Fibroblast of skin of right quadriceps (primary cell): ENCODE results near the gene FARP1.
"Not testable (repeated sequence)": the region's sequence is repeated elsewhere in the genome, so short reads cannot be mapped to it uniquely, and the experiment has no call there.

Experiments used
- DNase-seq: peaks from one replicate; pipeline ENCODE4 v3.0.0-alpha.2; 2013

FARP1 gene

DNA sequence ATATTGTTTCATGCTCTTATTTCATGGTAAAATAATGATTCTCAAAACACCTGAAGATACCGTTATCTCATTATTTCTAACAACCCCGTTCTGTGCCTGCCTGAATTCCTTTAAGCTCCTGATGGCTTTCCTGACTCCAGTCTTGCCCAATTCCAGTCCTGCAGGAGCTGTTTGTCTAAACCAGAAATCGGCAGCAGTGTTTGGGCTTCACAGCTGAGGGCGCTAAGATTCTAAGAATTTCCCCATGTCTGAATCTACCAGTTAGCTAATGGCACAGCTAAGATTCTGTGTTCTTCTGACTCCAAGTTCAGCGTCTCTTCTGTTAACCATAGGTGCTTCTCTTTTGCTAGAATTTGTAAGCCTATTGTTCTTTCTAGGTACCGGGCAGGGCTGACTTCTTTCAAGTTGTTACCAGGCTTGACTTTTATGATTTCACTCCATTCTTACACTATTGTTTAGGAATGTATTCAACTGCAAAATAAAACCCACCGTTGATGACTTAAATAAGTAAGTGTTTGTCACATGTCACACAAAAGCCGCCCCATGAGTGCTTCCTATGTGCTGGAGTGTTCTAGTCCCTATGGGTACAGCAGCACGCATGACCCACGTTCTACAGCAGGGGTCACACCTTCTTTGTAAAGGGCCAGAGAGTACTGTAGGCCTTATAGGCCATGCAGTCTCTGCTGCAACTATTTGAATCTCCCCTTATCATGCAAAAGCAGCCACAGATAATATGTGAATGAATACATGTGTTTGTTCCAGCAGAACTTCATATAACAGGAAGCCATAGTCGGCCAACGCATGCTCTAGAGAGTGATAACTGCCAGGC, 202.4 kb downstream of the FARP1 start:
- DNase-seq = no peak

DNA sequence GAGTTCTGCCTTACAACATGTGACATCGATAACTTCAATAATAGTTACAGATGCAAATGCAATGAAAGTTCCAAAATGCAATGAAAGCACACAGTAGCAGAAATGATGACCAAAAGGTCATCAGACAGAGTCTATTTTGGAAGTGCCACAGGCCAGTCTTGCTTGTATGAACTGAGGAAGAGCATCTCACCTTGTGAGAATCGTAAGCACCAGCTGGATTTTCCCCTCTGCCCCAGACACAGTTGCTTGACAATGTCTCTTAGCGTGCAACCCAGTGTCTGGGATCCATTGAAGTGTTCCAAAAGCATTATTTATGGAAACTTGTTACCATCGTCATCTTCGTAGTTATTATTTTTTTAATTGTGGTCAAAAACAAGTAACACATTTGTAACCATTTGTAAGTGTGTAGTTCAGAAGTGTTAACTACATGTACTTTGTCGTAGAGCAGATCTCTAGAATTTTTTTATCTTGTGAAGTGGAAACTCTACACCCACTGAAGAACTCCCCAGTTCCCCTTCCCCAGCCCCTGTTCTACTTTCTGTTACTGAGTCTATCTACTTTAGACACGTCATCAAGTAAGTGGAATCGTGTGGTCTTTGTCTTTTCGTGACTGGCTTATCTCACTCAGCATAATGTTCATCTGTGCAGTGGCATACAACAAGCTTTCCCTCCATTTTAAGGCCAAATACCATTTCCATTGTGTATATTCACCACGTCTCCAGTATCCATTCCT, 204.2 kb downstream of the FARP1 start:
- no peak for DNase-seq

DNA sequence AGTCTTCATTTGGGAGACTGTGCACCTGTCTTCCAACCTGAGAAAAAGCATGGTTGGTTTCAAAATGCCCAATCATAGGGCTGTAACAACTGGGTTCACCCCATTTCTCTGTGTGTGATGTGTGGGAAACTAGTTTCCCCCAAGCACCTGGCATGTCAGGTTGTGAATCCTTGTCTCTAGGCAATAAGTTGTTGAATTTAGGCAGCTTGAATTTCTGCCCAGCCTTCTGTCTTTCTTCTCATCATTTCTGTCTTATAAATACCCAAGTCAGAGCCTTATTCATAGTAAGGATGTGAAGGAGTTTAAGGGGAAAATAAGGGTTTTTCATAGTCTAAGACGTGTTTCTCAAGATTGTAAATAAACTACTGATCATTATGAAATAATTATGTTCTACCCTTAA, 204.9 kb downstream of the FARP1 start:
- no peak for DNase-seq

DNA sequence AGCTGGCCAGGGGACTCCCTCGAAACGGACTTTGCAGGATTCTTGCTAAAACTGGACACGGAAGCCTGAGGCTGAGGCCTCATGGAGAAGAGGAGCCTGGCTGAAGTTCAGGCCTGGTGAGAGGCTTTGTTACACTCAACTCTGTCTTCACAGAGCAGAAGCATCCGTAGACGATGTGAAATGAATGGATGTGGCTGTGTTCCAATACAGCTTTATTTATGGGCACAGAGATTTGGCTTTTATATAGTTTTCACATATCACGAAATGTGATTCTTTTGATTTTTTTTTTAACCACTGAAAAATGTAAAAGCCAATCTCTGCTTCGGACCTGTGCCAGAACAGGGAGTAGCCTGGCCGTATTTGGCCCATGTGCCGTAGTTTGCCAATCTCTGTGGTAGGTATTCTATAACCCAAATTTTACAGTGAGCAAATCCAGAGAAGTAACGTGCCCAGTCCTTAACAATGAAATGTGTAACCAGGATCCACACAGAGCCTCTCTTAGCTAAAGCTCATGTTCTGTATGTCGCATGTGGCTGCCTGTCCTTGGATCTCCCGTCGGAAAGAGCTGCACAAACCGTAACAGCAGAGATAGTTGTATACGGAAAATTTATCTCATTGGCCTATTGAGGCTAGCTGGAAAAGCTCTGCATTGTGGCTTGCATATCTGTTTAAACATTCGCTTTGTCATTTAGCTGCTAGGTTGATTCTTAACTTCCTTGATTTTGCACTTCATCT, 205.7 kb downstream of the FARP1 start:
- DNase-seq = no peak

DNA sequence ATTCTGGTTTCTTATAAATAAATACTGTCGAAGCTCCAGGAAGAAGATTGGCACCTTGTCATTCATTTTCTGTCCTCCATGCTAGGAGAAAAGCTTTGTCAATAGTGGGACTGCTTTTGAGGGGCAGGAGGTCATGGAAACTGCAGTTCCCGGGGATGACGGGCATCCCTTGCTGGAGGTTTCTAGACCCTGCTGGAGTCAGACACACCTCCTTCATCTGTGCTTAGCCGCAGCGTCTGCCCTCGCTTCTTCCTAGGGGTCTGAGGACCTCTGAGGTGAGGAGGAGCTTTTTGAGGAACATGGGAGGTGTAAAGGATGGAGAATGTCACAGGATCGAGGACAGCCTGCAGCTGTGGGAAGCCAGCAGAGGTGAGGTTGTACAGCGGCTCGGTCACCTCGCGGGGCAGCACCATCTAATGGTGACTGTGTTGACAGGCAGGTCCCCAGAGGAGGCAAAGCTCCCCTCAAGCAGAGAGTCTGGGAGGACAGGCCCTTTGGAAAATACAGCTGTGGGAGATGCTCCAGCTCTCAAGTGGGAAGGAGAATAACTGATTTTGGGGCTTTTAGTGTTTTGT, 206.9 kb downstream of the FARP1 start:
- no peak for DNase-seq

DNA sequence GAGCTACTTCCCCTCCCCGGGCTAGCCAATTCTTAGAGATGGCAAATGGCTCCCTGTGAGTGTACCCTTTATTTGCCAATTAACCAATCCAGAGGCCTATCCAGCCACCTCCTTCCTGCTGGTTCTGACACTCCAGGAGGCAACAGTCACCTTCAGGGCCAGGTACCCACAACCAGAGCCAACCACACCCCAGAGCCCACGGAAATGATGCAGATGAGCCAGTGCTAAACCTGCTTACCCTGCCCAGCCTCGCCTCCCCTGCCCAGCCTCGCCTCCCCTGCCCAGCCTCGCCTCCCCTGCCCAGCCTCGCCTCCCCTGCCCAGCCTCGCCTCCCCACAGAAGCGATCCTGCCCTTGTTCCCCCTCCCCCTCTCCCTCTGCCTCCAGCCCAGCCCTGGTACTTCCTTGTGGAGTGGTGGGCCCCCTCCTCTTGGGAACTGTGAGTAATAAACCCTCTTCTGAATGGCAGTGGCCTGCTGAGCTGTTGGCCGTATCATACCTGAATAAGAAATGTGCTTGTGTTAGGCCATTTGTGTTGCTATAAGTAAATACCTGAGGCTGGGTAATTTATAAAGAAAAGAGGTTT, 207.9 kb downstream of the FARP1 start:
- DNase-seq = no peak

DNA sequence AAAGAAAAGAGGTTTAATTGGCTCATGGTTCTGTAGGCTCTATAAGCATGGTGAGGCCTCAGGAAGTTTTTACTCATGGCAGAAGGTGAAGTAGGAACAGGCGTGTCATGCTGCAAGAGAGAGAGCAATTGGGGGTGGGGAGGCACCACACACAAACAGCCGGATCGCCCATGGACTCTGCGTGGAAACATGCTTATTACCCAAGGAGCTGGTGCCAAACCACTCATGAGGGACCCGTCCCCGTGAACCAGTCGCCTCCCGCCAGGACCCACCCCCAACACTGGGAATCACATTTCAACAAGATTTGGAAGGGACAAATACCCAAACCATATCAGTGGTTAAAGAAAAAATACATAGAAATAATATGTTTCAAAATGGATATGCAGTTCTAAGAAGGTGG, 208.7 kb downstream of the FARP1 start:
- no peak for DNase-seq

DNA sequence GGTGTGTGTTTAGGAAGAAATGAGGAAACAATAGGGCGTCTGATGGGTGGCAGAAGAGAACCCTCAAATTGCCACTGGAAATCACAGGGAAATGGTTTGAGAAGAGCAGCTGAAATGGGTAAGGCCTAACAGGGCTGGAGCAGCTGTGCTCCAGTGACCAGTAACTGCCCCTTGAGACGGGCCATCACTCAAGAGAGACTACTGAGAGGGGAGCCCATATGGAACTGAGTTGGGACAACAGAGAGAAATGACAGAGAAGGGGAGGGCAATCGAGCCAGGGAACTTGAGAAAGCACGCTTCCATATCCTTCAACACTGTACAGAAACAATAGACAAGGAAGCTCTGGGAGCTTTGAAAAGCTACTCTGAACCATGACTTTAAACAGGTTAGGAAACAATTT, 209.3 kb downstream of the FARP1 start:
- DNase-seq = no peak

DNA sequence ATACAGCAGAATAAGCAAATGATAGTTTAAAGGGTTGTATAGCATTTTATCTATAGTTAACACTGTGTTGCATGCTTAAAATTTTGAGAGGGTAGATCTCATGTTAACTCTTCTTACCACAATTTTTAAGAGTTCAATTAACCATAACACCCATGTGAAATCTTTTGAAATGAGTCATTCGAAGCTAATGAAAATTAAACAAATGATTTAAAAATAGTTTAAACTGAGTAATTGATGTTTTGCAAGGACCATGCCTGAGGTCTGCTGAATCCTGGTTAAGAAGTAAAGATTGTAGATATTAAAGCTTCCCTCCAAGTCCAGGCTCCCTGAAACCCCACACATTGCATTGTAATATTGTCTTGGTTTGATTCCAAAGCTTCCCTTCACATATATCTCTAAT, 210.9 kb downstream of the FARP1 start:
- peak; percentile 78 for DNase-seq

DNA sequence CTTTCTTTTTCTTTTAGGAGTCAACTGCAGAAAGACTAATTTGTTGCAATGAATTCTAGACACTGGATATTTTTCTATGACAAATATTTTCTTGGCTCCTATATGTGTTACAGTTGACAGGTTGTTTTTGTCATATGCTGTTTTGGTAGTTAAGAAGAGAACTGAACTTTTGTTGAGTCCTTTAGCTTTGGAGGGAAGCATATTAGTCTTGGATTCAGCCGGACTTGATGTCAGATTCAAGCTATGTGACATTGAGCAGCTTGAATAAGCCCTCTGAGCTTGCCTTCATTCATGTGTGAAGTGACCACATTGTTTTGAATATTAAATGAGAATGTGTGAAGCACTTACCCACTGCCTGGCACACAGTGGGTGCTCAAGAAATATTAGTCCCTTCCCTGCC, 216.0 kb downstream of the FARP1 start:
- DNase-seq = no peak

DNA sequence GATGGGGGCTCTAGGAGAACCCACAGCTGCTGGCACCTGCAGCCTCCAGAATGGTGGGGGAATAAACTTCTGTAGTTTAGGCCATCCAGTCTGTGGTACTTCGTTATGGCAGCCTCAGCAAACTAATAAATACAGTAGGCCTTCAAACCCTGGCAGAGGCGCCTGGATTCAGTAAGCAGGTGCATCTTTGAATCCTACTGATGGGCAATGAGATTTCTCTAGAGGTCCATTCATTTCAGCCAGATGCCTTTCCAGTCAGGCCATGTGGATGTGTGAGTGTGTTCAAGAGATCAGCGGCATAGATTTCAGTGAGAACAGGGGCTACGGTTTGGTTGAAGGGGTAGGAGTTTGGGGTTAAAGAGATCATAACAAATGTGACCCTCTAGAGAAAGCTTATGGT, 217.7 kb downstream of the FARP1 start:
- DNase-seq = no peak

DNA sequence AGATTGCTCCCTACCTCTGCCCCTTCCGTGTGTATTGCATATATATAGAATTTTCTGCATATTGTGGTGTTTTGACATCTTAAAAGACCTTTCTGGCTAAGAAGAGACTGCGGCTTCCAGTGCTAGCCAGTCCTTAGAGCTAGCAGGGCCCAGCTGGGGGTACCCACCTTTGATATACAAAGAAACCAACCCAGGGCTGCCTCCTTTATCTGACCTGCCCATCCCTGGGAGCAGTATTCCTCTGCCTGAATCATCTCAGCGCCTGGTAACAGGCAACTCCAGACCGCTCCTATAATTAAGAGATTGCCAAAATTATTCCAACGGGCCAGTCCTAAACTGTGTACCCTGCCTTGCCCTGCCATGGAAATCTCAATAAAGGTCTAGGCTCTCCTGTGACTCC, 220.4 kb downstream of the FARP1 start:
- no peak for DNase-seq

DNA sequence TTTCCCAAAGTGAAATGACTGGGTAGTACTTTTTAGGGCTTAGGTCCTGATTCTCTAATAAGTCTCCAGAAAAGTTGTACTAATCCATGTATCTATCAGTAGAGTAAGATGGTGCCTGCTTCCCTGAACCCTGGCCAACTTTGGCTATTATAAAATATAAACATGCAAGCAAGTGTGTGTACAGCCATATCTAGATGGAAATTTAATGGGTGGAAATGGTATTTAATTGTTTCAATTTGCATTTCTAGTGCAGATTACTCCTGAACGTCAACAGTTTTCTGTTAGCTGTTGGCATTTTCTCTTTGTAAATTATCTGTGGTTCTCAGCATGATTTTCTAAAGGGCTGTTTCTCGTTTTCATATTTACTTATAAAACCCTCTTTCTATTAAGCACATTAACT, 221.3 kb downstream of the FARP1 start:
- no peak for DNase-seq

DNA sequence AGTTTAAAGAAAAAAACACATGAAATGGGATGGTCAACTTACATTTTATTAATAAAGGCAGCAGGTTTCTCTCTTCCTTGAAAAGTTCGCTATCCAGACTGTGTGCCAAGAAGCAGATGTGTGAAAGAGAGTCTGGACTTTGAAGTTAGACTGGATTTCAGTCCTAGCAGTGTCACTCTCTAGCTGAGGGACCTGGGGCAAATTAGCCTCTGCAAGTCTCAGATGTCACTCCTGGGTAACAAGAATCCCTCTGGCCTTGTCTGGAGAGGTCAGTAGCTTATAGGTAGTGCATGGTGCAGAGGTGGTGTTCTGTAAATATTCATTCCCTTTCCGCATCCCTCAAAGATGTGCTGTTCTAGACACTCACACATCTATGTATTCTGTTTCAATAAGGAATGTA, 221.8 kb downstream of the FARP1 start:
- DNase-seq = no peak

DNA sequence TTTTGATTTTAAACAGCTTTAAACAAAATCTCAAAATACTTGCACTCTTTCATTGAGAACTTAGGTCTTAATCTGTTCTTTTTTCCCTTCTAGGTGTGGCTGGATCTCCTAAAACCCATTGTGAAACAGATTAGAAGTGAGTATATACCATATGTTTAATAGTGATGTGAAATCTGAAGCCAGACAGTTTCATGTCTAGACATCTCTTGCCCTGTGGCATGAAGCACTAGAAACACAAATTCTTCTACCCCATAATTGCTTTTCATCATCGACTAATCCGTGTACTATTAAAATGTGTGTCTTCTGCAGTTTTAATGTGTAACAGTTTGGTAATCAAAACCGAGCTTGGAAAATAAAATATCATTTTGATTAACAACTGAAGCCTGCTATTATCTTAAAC, 222.4 kb downstream of the FARP1 start:
- DNase-seq = peak; percentile 46

DNA sequence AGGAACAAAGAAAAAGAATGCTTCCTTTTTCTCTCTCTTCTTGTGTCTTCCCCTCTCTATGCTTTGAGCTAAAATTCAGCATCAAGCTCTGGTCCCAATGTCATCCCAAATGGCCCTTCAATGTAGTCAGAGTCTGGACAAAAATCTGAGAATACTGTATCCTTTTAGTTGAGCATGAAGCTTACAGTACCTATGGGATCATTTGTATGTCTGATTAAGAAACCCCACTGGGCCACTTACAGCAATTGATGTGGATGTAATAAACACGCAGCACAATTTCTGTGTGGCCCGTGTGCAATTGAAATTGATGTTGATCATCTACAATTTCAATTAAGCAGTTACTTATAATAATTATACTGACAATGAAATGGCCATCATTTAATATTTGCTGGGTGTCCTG, 223.1 kb downstream of the FARP1 start:
- no peak for DNase-seq

DNA sequence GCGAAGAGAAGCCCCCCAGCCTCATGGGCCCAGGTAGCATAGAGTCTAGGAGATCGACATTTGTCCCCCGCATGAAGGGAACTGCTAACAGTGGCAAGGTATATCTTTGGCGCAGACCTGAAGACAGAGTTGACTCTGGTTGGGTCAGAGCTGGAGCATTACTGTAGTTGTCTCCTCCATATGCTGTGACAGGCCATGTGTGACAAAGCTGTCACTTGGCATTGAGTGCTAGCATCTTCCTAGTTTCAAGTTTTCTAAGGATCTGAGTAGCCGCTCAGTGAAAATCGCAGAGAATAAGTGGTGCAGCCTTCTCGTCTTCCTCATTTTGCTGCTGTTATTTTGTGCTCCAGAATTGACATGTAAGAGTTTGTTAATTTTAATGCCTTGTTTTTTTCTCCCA, 223.5 kb downstream of the FARP1 start:
- DNase-seq = no peak

DNA sequence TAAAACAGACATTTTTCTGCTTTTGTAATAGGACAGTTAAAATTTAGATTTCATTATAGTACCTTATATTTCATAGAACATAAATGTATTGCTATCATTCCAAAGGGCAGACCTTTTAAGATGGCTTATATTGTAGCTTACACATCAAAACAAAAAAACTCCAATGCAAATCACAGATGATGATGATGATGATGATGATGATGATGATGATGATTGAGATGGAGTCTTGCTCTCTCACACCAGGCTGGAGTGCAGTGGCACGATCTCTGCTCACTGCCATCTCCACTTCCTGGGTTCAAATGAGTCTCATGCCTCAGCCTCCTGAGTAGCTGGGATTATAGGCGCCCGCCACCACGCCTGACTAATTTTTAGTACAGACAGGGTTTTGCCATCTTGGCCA, 224.1 kb downstream of the FARP1 start:
- no peak for DNase-seq

DNA sequence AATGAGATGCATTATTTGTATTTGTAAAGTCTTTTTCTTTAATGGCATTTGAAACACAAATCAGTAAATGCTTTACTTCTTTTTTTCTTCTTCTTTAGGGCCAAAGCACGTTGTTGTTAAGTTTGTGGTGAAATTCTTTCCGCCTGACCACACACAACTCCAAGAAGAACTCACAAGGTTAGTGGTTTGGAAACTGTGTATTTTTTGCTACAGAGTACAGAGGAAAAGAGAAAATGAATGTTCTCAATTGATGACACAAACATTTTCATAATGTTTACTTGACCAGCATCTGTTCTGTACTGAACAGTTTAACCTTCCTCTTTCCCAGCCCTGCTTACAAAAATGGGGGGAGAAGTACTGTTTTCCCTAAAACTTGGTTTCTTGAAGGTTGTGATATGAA, 225.1 kb downstream of the FARP1 start:
- DNase-seq = peak; percentile 47

DNA sequence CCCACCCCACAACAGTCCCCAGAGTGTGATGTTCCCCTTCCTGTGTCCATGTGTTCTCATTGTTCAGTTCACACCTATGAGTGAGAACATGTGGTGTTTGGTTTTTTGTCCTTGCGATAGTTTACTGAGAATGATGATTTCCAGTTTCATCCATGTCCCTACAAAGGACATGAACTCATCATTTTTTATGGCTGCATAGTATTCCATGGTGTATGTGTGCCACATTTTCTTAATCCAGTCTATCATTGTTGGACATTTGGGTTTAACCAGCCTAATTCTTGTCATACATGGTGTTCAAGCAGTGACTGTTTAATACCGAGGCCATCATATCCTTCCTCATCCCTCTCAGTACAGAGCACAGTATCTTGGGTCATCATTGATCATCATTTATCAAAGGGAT, 226.6 kb downstream of the FARP1 start:
- DNase-seq = not testable (repeated sequence)

DNA sequence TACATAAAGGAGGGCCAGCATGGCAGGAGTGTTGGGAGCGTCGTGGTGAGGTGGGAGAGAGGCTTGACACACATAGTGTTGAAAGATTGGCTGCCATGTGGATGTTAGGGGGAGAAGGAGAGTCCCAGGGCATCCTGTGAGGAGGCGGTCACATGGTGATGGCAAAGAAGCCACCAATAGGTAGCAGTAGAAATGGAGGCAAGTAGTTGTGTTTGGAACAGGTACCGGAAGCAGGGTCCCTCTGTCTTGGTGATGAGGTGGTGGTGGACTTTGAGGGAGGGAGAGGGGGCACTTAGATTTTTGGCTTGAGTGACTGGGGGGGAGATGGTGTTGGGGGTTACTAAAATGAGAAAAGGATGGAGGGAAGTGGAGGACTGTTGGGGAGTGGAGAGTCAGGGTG, 227.4 kb downstream of the FARP1 start:
- DNase-seq = no peak

DNA sequence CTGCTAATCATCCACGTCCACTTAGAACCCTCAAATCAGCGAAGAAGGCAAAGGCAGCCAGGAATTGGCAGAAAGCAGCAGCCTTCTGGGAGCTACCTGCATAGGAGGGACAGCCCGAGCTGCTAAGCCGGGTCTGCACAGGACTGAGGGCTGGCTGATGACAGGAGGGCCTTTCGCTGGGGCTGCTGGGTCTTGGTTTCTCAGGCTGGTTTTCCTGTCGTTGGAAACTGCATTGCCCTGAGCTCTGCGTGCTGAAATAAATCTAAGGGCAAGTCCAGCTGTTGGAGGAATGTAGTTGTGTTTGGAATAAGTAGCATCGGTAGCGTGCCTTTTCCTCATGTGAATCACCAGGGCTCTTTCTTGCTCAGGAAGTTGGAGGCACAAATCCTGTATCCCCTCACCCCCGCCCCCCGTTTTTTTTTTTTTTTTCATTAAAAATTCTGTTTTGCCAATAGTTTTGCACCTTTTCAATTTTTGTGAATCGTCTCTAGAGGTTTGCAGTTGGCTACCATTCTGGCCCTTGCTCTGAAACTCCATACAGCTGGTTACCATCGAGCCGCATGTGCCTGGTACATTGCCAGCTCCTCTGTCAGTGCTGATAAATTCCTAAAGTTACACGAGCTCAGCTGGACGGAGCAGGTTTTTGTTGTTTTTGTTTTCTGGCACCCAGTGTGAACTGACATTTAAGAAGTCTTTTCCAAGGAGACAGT, 228.1 kb downstream of the FARP1 start:
- DNase-seq = peak; percentile 91
